A549 (cell line): ENCODE results near the gene CARD11. TPM values are rescaled to one million over a fixed set of nuclear protein-coding genes. Genes with fewer than 3 reads are reported as not detected.

Experiments
- ATAC-seq, 2 experiments: fragments of 200-7000 bp in 1 of 2; fragments of >200 bp in 1 of 2; cut with Nextera tagmentation in 1 of 2; cut with Tn5 transposase in 1 of 2; 3 replicates each; pipeline versions ENCODE4 v1.8.0 to v1.9.1; 2018 to 2020; ENCODE audit warnings: mild to moderate bottlenecking in 1 of 2, moderate library complexity in 1 of 2
- CTCF ChIA-PET: fragments of 300-600 bp; sonication (Branson Sonifier 250); formaldehyde crosslinking; extraction: SDS; loops from one replicate; lab custom pipeline; 2021; ENCODE audit warnings: antibody characterized with exemption, inconsistent platforms; lab: Yijun Ruan, JAX
- POLR2A ChIA-PET: fragments of 350-600 bp; formaldehyde crosslinking; extraction: SDS; loops from one replicate; lab custom pipeline; 2021; ENCODE audit warnings: antibody characterized with exemption, inconsistent platforms; lab: Yijun Ruan, JAX
- DNase-seq, 2 experiments: peaks; one replicate each; pipeline versions ENCODE4 v3.0.0 to v3.0.0-alpha.2; 2011 to 2016; ENCODE audit warnings: low read depth in 1 of 2, low spot score in 1 of 2
- FAIRE-seq: peaks from 2 replicates; lab custom pipeline; 2011; peaks lifted over from hg19 to GRCh38; lab: Jason Lieb, UNC
- H3K27ac ChIP-seq, 2 experiments: fragments of >200 bp; sonication (Bioruptor Twin); formaldehyde crosslinking; 3 replicates each; pipeline ENCODE4 v1.5.1; 2016 to 2017
- H3K4me1 ChIP-seq: fragments of >200 bp; sonication (Bioruptor Twin); formaldehyde crosslinking; 3 replicates; pipeline ENCODE4 v1.6.1; 2016
- H3K4me2 ChIP-seq: fragments of >200 bp; sonication (Bioruptor Twin); formaldehyde crosslinking; 3 replicates; pipeline ENCODE4 v1.6.1; 2016
- H3K4me3 ChIP-seq: fragments of >200 bp; sonication (Bioruptor Twin); formaldehyde crosslinking; 3 replicates; pipeline ENCODE4 v1.5.1; 2016
- H3K9me3 ChIP-seq: fragments of >200 bp; sonication (Bioruptor Twin); formaldehyde crosslinking; 3 replicates; pipeline ENCODE4 v1.6.1; 2016
- CHD2 ChIP-seq: fragments of 150-350 bp; IDR thresholded peaks from 2 replicates; pipeline ENCODE4 v1.6.1; 2014; ENCODE audit warnings: low read length; ENCODE audit not compliant: partially characterized antibody
- CHD4 ChIP-seq: fragments of 200-600 bp; sonication (generic); IDR thresholded peaks from 2 replicates; pipeline ENCODE4 v1.6.1; 2016; ENCODE audit warnings: antibody characterized with exemption, mild to moderate bottlenecking, borderline replicate concordance
- ESRRA ChIP-seq: fragments of 150-350 bp; IDR thresholded peaks from 2 replicates; pipeline ENCODE4 v1.6.1; 2014; ENCODE audit warnings: mild to moderate bottlenecking, low read length, borderline replicate concordance
- HEYL ChIP-seq: fragments of 250-450 bp; sonication (Bioruptor Pico); IDR thresholded peaks from 2 replicates; pipeline ENCODE4 v1.8.0; 2021; ENCODE audit warnings: mild to moderate bottlenecking, moderate library complexity
- HOXB13 ChIP-seq: fragments of 250-450 bp; sonication (Bioruptor Pico); IDR thresholded peaks from 2 replicates; pipeline ENCODE4 v1.5.0; 2020; ENCODE audit warnings: low read depth, mild to moderate bottlenecking, moderate library complexity
- HOXB5 ChIP-seq: fragments of 250-450 bp; sonication (Bioruptor Pico); IDR thresholded peaks from 2 replicates; pipeline ENCODE4 v1.5.0; 2020; ENCODE audit warnings: mild to moderate bottlenecking, moderate library complexity
- JUNB ChIP-seq: fragments of >200 bp; sonication (Bioruptor Twin); formaldehyde crosslinking; IDR thresholded peaks from 2 replicates; pipeline ENCODE4 v1.6.1; 2016
- KDM1A ChIP-seq: fragments of 200-600 bp; sonication (generic); IDR thresholded peaks from 2 replicates; pipeline ENCODE4 v1.6.1; 2016; ENCODE audit warnings: low read depth, mild to moderate bottlenecking
- MYC ChIP-seq: IDR thresholded peaks from 2 replicates; pipeline ENCODE4 v1.6.1; 2012; ENCODE audit warnings: mild to moderate bottlenecking, inconsistent platforms, low read length, improper control_type of control experiment, borderline replicate concordance
- NR3C1 ChIP-seq: fragments of >200 bp; sonication (Bioruptor Twin); formaldehyde crosslinking; IDR thresholded peaks from 3 replicates; pipeline ENCODE4 v1.6.1; 2017
- POLR2A ChIP-seq: IDR thresholded peaks from 2 replicates; pipeline ENCODE4 v1.6.1; 2012; ENCODE audit warnings: mild to moderate bottlenecking, low read length
- POLR2AphosphoS2 ChIP-seq: conservative IDR thresholded peaks from 2 replicates; pipeline ENCODE4 v1.6.1; 2012; ENCODE audit warnings: low read length, improper control_type of control experiment, inconsistent platforms
- RNF2 ChIP-seq: fragments of 200-600 bp; sonication (generic); IDR thresholded peaks from 2 replicates; pipeline ENCODE4 v1.6.1; 2016; ENCODE audit warnings: low read depth, mild to moderate bottlenecking, antibody characterized with exemption, moderate library complexity, borderline replicate concordance
- SREBF2 ChIP-seq: fragments of 450-650 bp; IDR thresholded peaks from 2 replicates; pipeline ENCODE4 v1.6.1; 2014; ENCODE audit warnings: mild to moderate bottlenecking, moderate library complexity
- ZFP36 ChIP-seq: fragments of 450-650 bp; IDR thresholded peaks from 2 replicates; pipeline ENCODE4 v1.6.1; 2014; ENCODE audit warnings: borderline replicate concordance; ENCODE audit not compliant: partially characterized antibody
- WGBS: methylation state at CpG from one replicate; pipeline ENCODE4 v1.1.6; 2017; ENCODE audit errors: missing lambda C conversion rate; 5-methylcytosine and 5-hydroxymethylcytosine counted together
- polyA plus RNA-seq, 4 experiments: library from polyadenylated mRNA; depleted of rRNA in 3 of 4; stranded (reverse); fragments of >200 nt; fragmentation: RNase III in 1 of 4; extraction: RNeasy Plus Mini Kit Qiagen cat#74134 plus additional on column Dnase treatment in 1 of 4; gene quantifications; 2 replicates in 3 of 4; 3 replicates in 1 of 4; pipeline ENCODE4 v1.2.3, GENCODE V29; 2011 to 2017
- TF ChIP-seq, protein P1 (sequence below): fragments of 450-650 bp; IDR thresholded peaks from 2 replicates; pipeline ENCODE4 v1.6.1; 2014; ENCODE audit warnings: antibody characterized with exemption
- TF ChIP-seq, protein P2 (sequence below): fragments of >200 bp; sonication (Bioruptor Twin); formaldehyde crosslinking; IDR thresholded peaks from 2 replicates; pipeline ENCODE4 v1.6.1; 2016
- TF ChIP-seq, protein P3 (sequence below): fragments of >200 bp; sonication (Bioruptor Twin); formaldehyde crosslinking; IDR thresholded peaks from 3 replicates; pipeline ENCODE4 v1.6.1; 2016
- TF ChIP-seq, protein P4 (sequence below): fragments of 250-450 bp; sonication (Bioruptor Pico); IDR thresholded peaks from 2 replicates; pipeline ENCODE4 v1.5.0; 2021; ENCODE audit warnings: mild to moderate bottlenecking, moderate library complexity, borderline replicate concordance
- TF ChIP-seq, protein P5 (sequence below): IDR thresholded peaks from 2 replicates; pipeline ENCODE4 v1.6.1; 2012; ENCODE audit warnings: low read depth, borderline replicate concordance

CARD11 gene
- polyA plus RNA-seq, 2 of the 4 experiments (the other 2 are of a cell fraction): 0.48 to 1.1 TPM

DNA sequence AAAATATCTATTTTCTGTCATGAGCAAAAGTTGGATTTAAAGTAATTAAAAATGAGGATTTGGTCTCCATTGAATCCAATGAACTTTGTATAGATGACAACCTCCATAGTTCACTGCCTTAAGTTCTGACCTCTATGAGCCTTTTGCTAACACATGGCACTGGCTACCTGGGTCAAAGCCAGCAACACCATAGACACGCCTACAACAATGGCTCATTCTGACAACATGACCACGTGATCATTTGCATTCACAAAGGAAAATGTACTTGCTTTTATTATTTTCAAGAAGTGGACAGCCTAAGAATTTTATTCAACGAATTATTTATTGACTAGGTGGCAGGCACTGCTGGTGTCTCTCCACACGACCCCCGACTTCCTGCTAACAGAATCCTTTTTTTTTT lies 90.6 kb downstream of the CARD11 start:
- POLR2A ChIA-PET: no interaction called here
- FAIRE-seq (no peak), DNase-seq (no peak)
- 56% methylated on average over 5 of the region's 5 CpGs for WGBS
- 0 out of 3 replicates have a peak, but pooled peaks cover 2% of the 10 kb centered on the region for H3K9me3 ChIP-seq
- TF ChIP-seq, protein P1, sequence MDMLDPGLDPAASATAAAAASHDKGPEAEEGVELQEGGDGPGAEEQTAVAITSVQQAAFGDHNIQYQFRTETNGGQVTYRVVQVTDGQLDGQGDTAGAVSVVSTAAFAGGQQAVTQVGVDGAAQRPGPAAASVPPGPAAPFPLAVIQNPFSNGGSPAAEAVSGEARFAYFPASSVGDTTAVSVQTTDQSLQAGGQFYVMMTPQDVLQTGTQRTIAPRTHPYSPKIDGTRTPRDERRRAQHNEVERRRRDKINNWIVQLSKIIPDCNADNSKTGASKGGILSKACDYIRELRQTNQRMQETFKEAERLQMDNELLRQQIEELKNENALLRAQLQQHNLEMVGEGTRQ: peak; percentile 54; the same call in 1 of the 2 replicates
- TF ChIP-seq SREBF2: no peak
- TF ChIP-seq, all 56 proteins: peak for 1
- CTCF ChIA-PET: interaction anchor here (1.1 to 1.3 kb wide), 2 partner anchors 10 to 12 kb away, joined by 3 to 5 read pairs; no protein-coding TSS in a partner anchor
- ATAC-seq: no peak
- Histone ChIP-seq H3K4me2 (no peak overlapping the region), H3K27ac (no peak overlapping the region), H3K4me3 (no peak overlapping the region), H3K4me1 (peaks cover 14% of the 10 kb centered on the region)

DNA sequence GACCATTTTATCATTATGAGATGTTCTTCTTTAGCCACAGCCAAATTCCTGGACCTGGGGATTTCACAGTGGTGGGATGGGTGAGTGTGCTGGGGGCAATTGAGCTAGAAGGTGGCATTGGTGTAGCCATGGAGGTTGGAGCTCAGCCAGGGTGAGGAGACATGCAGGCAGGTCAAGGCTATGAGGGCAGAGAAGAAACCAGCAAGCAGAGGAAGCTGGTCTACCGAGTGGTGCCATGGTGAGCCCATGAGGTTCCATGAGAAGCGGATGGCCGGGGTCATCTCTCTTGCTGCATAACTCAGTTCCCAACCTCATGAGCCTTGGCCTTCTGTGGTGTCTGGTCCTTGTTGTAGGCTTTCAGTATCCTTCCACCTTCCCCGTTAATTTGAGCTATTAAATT lies 91.4 kb downstream of the CARD11 start:
- ChIA-PET POLR2A (no interaction called here), CTCF (interaction anchor here (0.5 to 1.3 kb wide), 4 partner anchors 9 to 1403 kb away, joined by 3 to 6 read pairs (median 4); no protein-coding TSS in a partner anchor)
- FAIRE-seq (no peak), DNase-seq (no peak), ATAC-seq (no peak)
- Histone ChIP-seq H3K4me3 (no peak overlapping the region), H3K27ac (no peak overlapping the region), H3K4me2 (no peak overlapping the region), H3K4me1 (peaks cover 14% of the 10 kb centered on the region)
- WGBS: 86% methylated on average over 4 of the region's 4 CpGs
- TF ChIP-seq HOXB5 (CRISPR knock-in tag) (no peak), JUNB (no peak), KDM1A (no peak), HOXB13 (CRISPR knock-in tag) (no peak), ZFP36 (no peak), SREBF2 (no peak), POLR2AphosphoS2 (no peak), MYC (no peak), POLR2A (no peak), RNF2 (no peak), CHD4 (no peak), NR3C1 (no peak), HEYL (CRISPR knock-in tag) (no peak), ESRRA (no peak), CHD2 (no peak)
- TF ChIP-seq, protein P2, sequence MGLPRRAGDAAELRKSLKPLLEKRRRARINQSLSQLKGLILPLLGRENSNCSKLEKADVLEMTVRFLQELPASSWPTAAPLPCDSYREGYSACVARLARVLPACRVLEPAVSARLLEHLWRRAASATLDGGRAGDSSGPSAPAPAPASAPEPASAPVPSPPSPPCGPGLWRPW: no peak
- TF ChIP-seq, protein P3, sequence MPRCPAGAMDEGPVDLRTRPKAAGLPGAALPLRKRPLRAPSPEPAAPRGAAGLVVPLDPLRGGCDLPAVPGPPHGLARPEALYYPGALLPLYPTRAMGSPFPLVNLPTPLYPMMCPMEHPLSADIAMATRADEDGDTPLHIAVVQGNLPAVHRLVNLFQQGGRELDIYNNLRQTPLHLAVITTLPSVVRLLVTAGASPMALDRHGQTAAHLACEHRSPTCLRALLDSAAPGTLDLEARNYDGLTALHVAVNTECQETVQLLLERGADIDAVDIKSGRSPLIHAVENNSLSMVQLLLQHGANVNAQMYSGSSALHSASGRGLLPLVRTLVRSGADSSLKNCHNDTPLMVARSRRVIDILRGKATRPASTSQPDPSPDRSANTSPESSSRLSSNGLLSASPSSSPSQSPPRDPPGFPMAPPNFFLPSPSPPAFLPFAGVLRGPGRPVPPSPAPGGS: no peak
- TF ChIP-seq, protein P4, sequence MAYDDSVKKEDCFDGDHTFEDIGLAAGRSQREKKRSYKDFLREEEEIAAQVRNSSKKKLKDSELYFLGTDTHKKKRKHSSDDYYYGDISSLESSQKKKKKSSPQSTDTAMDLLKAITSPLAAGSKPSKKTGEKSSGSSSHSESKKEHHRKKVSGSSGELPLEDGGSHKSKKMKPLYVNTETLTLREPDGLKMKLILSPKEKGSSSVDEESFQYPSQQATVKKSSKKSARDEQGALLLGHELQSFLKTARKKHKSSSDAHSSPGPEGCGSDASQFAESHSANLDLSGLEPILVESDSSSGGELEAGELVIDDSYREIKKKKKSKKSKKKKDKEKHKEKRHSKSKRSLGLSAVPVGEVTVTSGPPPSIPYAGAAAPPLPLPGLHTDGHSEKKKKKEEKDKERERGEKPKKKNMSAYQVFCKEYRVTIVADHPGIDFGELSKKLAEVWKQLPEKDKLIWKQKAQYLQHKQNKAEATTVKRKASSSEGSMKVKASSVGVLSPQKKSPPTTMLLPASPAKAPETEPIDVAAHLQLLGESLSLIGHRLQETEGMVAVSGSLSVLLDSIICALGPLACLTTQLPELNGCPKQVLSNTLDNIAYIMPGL (CRISPR knock-in tag): no peak
- TF ChIP-seq, protein P5, sequence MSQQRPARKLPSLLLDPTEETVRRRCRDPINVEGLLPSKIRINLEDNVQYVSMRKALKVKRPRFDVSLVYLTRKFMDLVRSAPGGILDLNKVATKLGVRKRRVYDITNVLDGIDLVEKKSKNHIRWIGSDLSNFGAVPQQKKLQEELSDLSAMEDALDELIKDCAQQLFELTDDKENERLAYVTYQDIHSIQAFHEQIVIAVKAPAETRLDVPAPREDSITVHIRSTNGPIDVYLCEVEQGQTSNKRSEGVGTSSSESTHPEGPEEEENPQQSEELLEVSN: no peak
- TF ChIP-seq, all 56 proteins: peak for 0
- H3K9me3 ChIP-seq: 0 out of 3 replicates have a peak, but pooled peaks cover 2% of the 10 kb centered on the region
